SU-DHL-6 (cell line): Measurements from ENCODE around the gene TTYH3.

Experiments used
- H2AFZ ChIP-seq: fragments of 200-600 bp; sonication (generic); 2 replicates; pipeline ENCODE4 v1.6.1; 2014; ENCODE audit warnings: low read depth, mild to moderate bottlenecking, moderate library complexity, mixed read lengths, antibody characterized with exemption, low read length; ENCODE audit not compliant: severe bottlenecking
- H3F3A ChIP-seq: fragments of 200-600 bp; shearing (Covaris generic); 2 replicates; pipeline ENCODE4 v1.6.0; 2016; ENCODE audit warnings: antibody characterized with exemption, mild to moderate bottlenecking; ENCODE audit not compliant: insufficient read depth
- H3K27ac ChIP-seq: fragments of 200-600 bp; sonication (generic); 2 replicates; pipeline ENCODE4 v1.5.1; 2016; ENCODE audit warnings: low read depth, mild to moderate bottlenecking, low read length, moderate library complexity, mixed read lengths
- H3K27me3 ChIP-seq: fragments of 200-600 bp; sonication (generic), shearing (Covaris generic); 2 replicates; pipeline ENCODE4 v1.6.0; 2014; ENCODE audit warnings: mild to moderate bottlenecking, low read length
- H3K36me3 ChIP-seq: fragments of 200-600 bp; sonication (generic); 2 replicates; pipeline ENCODE4 v1.6.1; 2014; ENCODE audit warnings: mild to moderate bottlenecking, low read length, mixed read lengths
- H3K4me2 ChIP-seq: fragments of 300-600, 200-600 bp; shearing (Covaris generic), sonication (generic); 2 replicates; pipeline ENCODE4 v1.6.0; 2014; ENCODE audit warnings: low read length, low read depth, mild to moderate bottlenecking; ENCODE audit not compliant: poor library complexity, severe bottlenecking
- H3K4me3 ChIP-seq: fragments of 200-600 bp; sonication (generic); 2 replicates; pipeline ENCODE4 v1.5.1; 2014; ENCODE audit warnings: antibody characterized with exemption, low read length, mild to moderate bottlenecking, mixed read lengths; ENCODE audit not compliant: insufficient read depth, poor library complexity, severe bottlenecking
- H3K79me2 ChIP-seq: fragments of 200-600 bp; sonication (generic); 2 replicates; pipeline ENCODE4 v1.6.1; 2014; ENCODE audit warnings: mild to moderate bottlenecking, low read length, moderate library complexity; ENCODE audit not compliant: insufficient read depth
- H3K9ac ChIP-seq: fragments of 200-600 bp; sonication (generic); 2 replicates; pipeline ENCODE4 v1.7.0; 2014; ENCODE audit warnings: mild to moderate bottlenecking, low read length
- H3K9me2 ChIP-seq: fragments of 200-600 bp; sonication (generic); replicated peaks from 2 replicates; pipeline ENCODE4 v1.6.1; 2014; ENCODE audit warnings: low read length; ENCODE audit not compliant: insufficient read depth
- H3K9me3 ChIP-seq: fragments of 200-600 bp; sonication (generic); 2 replicates; pipeline ENCODE4 v1.6.1; 2014; ENCODE audit warnings: low read length, mixed read lengths; ENCODE audit not compliant: insufficient read depth
- H4K20me1 ChIP-seq: fragments of 200-600 bp; sonication (generic); 2 replicates; pipeline ENCODE4 v1.6.1; 2014; ENCODE audit warnings: low read depth, mild to moderate bottlenecking, antibody characterized with exemption, low read length, moderate library complexity, mixed read lengths
- EZH2phosphoT487 ChIP-seq: fragments of 200-600 bp; sonication (generic), shearing (Covaris generic); conservative IDR thresholded peaks from 2 replicates; pipeline ENCODE4 v1.6.1; 2018; ENCODE audit warnings: mild to moderate bottlenecking, antibody characterized with exemption, low read length, moderate library complexity, mixed read lengths
- TF ChIP-seq, protein P1 (sequence below): fragments of 200-600 bp; sonication (generic); IDR thresholded peaks from one replicate; pipeline ENCODE4 v1.5.1; 2017; ENCODE audit warnings: antibody characterized with exemption, mild to moderate bottlenecking, low read length, moderate library complexity; ENCODE audit not compliant: insufficient read depth, poor library complexity, severe bottlenecking

Gene TTYH3

GRCh38 chr7:2662273-2663120, 30.7 kb downstream of the TTYH3 start:
- H3K9ac ChIP-seq = no peak overlapping the region
- H3K27me3 ChIP-seq = no peaks in the 10 kb centered on the region
- no peak overlapping the region for H3K27ac ChIP-seq
- H3K4me3 ChIP-seq = no peak overlapping the region
- no peak overlapping the region for H2AFZ ChIP-seq
- TF ChIP-seq, protein P1, sequence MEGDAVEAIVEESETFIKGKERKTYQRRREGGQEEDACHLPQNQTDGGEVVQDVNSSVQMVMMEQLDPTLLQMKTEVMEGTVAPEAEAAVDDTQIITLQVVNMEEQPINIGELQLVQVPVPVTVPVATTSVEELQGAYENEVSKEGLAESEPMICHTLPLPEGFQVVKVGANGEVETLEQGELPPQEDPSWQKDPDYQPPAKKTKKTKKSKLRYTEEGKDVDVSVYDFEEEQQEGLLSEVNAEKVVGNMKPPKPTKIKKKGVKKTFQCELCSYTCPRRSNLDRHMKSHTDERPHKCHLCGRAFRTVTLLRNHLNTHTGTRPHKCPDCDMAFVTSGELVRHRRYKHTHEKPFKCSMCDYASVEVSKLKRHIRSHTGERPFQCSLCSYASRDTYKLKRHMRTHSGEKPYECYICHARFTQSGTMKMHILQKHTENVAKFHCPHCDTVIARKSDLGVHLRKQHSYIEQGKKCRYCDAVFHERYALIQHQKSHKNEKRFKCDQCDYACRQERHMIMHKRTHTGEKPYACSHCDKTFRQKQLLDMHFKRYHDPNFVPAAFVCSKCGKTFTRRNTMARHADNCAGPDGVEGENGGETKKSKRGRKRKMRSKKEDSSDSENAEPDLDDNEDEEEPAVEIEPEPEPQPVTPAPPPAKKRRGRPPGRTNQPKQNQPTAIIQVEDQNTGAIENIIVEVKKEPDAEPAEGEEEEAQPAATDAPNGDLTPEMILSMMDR = no peak
- TF ChIP-seq EZH2phosphoT487 = no peak
- H3K36me3 ChIP-seq = no peaks in the 10 kb centered on the region
- no peaks in the 10 kb centered on the region for H4K20me1 ChIP-seq
- H3K79me2 ChIP-seq = no peaks in the 10 kb centered on the region
- no peak overlapping the region for H3K4me2 ChIP-seq
- H3K9me3 ChIP-seq = no peaks in the 10 kb centered on the region
- no peaks in the 10 kb centered on the region for H3K9me2 ChIP-seq
- no peaks in the 10 kb centered on the region for H3F3A ChIP-seq

DNA sequence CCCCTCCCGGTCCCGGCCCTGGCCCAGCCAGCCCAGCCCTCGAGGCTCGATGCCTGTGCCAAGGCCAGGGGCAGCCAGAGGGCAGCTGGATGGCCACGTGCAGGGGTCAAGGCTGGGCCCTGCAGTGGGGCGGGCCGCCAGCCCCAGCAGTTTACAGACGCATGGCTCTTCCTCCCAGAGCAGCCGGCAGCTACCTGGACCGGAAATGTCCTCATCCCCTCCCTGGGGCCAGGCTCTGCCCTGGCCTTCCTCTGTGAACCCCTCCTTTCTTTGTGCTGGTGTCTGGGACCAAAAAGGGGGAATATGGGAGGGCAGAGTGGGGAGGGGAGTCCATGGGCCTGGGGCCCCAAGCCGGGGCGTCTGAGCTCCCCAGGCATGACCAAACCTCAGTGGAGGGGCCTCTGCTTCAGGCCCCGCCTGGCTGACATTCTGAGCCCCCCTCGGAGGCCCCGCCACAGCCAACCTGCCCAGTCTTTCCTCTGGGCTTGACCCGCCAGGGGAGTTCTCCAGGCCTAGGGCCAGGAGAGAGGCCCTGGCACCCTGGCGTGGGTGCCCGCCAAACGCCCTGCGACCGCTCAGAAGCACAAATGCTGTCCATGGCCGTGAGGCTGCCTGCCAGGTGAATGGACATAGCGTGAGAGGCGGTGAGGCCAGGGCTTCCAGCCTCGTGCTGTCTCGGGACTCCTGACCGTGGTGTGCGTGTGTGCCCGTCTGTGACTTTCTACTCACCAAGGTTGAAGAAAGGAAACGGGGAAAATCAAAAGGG, 31.5 kb downstream of the TTYH3 start:
- H3K9me3 ChIP-seq = no peaks in the 10 kb centered on the region
- H3K4me3 ChIP-seq = no peak overlapping the region
- H3K79me2 ChIP-seq = no peaks in the 10 kb centered on the region
- no peaks in the 10 kb centered on the region for H3K27me3 ChIP-seq
- no peaks in the 10 kb centered on the region for H3F3A ChIP-seq
- H2AFZ ChIP-seq = no peak overlapping the region
- H3K9ac ChIP-seq = no peak overlapping the region
- H3K9me2 ChIP-seq = no peaks in the 10 kb centered on the region
- H3K36me3 ChIP-seq = no peaks in the 10 kb centered on the region
- H3K27ac ChIP-seq = no peak overlapping the region
- no peak overlapping the region for H3K4me2 ChIP-seq
- no peaks in the 10 kb centered on the region for H4K20me1 ChIP-seq
- no peak for TF ChIP-seq EZH2phosphoT487
- TF ChIP-seq, protein P1 = no peak

- Histone ChIP-seq H3K27me3 (no peaks in the 10 kb centered on the region), H3K9ac (no peak overlapping the region), H2AFZ (no peak overlapping the region), H3K4me2 (no peak overlapping the region), H3K9me3 (no peaks in the 10 kb centered on the region), H3K36me3 (no peaks in the 10 kb centered on the region), H3F3A (no peaks in the 10 kb centered on the region), H4K20me1 (no peaks in the 10 kb centered on the region), H3K4me3 (no peak overlapping the region), H3K79me2 (no peaks in the 10 kb centered on the region), H3K9me2 (no peaks in the 10 kb centered on the region), H3K27ac (no peak overlapping the region)
- TF ChIP-seq, protein P1 = no peak
- no peak for TF ChIP-seq EZH2phosphoT487
These were observed 32.2 kb downstream of the TTYH3 start for GRCh38 chr7:2663960-2664359.
